CD4-positive, alpha-beta T cell (primary cell): Measurements from ENCODE around the gene PTPRCAP. TPM values are rescaled to one million over a fixed set of nuclear protein-coding genes. Genes with fewer than 3 reads are reported as not detected.

ENCODE experiments used
- ATAC-seq: fragments of 200-7000 bp; cut with Tn5 transposase; one replicate; pipeline ENCODE4 v1.10.0; 2022; ENCODE audit warnings: mild to moderate bottlenecking; ENCODE audit not compliant: poor library complexity
- CTCF ChIA-PET: fragments of 350-600 bp; sonication (Branson Sonifier 250); formaldehyde crosslinking; loops from one replicate; lab custom pipeline; 2021; ENCODE audit warnings: antibody characterized with exemption, inconsistent platforms; lab: Charles Lee
- POLR2A ChIA-PET: fragments of 350-600 bp; sonication (Branson Sonifier 250); formaldehyde crosslinking; loops from one replicate; lab custom pipeline; 2021; ENCODE audit warnings: antibody characterized with exemption, inconsistent platforms; lab: Charles Lee
- DNase-seq, 14 experiments: peaks; one replicate each; pipeline ENCODE4 v3.0.0-alpha.2; 2013 to 2020; ENCODE audit warnings: mixed read lengths in 2 of 14
- H3K27ac ChIP-seq, 2 donors: one replicate each; pipeline versions ENCODE4 v1.5.1 to v1.7.0; 2013; ENCODE audit warnings: low read length in 2 of 2, low read depth in 1 of 2, mild to moderate bottlenecking in 1 of 2
- H3K27me3 ChIP-seq, 2 experiments: 1 replicate in 1 of 2; 2 replicates in 1 of 2; pipeline versions ENCODE4 v1.6.1 to v1.7.0; 2013; ENCODE audit warnings: low read length in 2 of 2, control low read depth in 1 of 2, mild to moderate bottlenecking in 1 of 2, moderate library complexity in 1 of 2; ENCODE audit not compliant: insufficient read depth in 2 of 2, control insufficient read depth in 1 of 2
- H3K36me3 ChIP-seq: one replicate; pipeline ENCODE4 v1.6.1; 2013; ENCODE audit warnings: low read length, control low read depth; ENCODE audit not compliant: insufficient read depth
- H3K4me1 ChIP-seq: one replicate; pipeline ENCODE4 v1.6.1; 2013; ENCODE audit warnings: low read length, control low read depth; ENCODE audit not compliant: insufficient read depth
- H3K4me3 ChIP-seq: one replicate; pipeline ENCODE4 v1.5.1; 2013; ENCODE audit warnings: mild to moderate bottlenecking, low read length, moderate library complexity
- H3K9me3 ChIP-seq, 2 experiments: 1 replicate in 1 of 2; 2 replicates in 1 of 2; pipeline versions ENCODE4 v1.6.1 to v1.7.0; 2013; ENCODE audit warnings: low read length in 2 of 2, mild to moderate bottlenecking in 2 of 2, control low read depth in 1 of 2, moderate library complexity in 1 of 2; ENCODE audit not compliant: control insufficient read depth in 1 of 2, insufficient read depth in 1 of 2
- H3K27ac Mint-ChIP-seq: one replicate; pipeline ENCODE4 v1.8.0; 2020; ENCODE audit warnings: mixed read lengths
- H3K27me3 Mint-ChIP-seq: one replicate; pipeline ENCODE4 v1.8.0; 2021; ENCODE audit warnings: mixed read lengths
- H3K36me3 Mint-ChIP-seq: one replicate; pipeline ENCODE4 v1.8.0; 2021; ENCODE audit warnings: low read depth, mixed read lengths
- H3K4me1 Mint-ChIP-seq: one replicate; pipeline ENCODE4 v1.8.0; 2021; ENCODE audit warnings: low read depth, mixed read lengths
- H3K4me3 Mint-ChIP-seq: one replicate; pipeline ENCODE4 v1.8.0; 2020; ENCODE audit warnings: mild to moderate bottlenecking, mixed read lengths
- H3K9me3 Mint-ChIP-seq: one replicate; pipeline ENCODE4 v1.8.0; 2020; ENCODE audit warnings: mixed read lengths
- CTCF ChIP-seq: fragments of 200-600 bp; IDR thresholded peaks from one replicate; pipeline ENCODE4 v1.8.0; 2022; ENCODE audit warnings: antibody characterized with exemption, mild to moderate bottlenecking
- intact Hi-C, 2 experiments: fragments of 100-400 bp; cut with DNase I in 1 of 2; cut with micrococcal nuclease in 1 of 2; formaldehyde crosslinking; loops; one replicate each; pipeline versions ENCODE4 v1.15.1 to v1.9.0; 2023 to 2025; cut with DNase I, micrococcal nuclease
- total RNA-seq, 174 experiments: library from RNA in 2 of 174; stranded (reverse) in 2 of 174; gene quantifications; one replicate each; pipeline ENCODE4 v1.2.3 and lab custom pipeline; 2021 to 2026

PTPRCAP gene
- total RNA-seq, 2 experiments from 2014 or later = 129 to 134 TPM

- Mint-ChIP-seq H3K9me3 (no peaks in the 10 kb centered on the region), H3K4me3 (no peak overlapping the region), H3K4me1 (peaks cover 7% of the 10 kb centered on the region), H3K27ac (no peak overlapping the region), H3K36me3 (no peaks in the 10 kb centered on the region), H3K27me3 (no peaks in the 10 kb centered on the region)
- Histone ChIP-seq H3K27me3 (no peaks in the 10 kb centered on the region), H3K9me3 (no peaks in the 10 kb centered on the region), H3K27ac (no peak overlapping the region), H3K4me1 (peaks cover 14% of the 10 kb centered on the region), H3K4me3 (no peak overlapping the region), H3K36me3 (no peaks in the 10 kb centered on the region)
- CTCF ChIA-PET = no interaction called here
- ATAC-seq (no peak), DNase-seq (peak in 2 of 14 experiments; percentile 5 to 18)
- TF ChIP-seq CTCF = no peak
- intact Hi-C loops = no loop called here
- POLR2A ChIA-PET = interaction anchor here (0.6 to 16.8 kb wide), 4 partner anchors 12 to 1360 kb away, joined by 3 to 110 read pairs (median 3); partner anchors contain the start of gene PTPRCAP
These were observed 18.7 kb upstream of the PTPRCAP start for GRCh38 chr11:67456068-67456705.

GRCh38 chr11:67455054-67455453 lies 17.6 kb upstream of the PTPRCAP start, which contains the start of gene CABP4:
CABP4 (plus strand) TSS chr11:67455354; CDS start chr11:67455424, 70 bp downstream.
- CTCF ChIA-PET = no interaction called here

More at GRCh38 chr11:67455054-67455453, 17.6 kb upstream of the PTPRCAP start, which contains the start of gene CABP4:
- H3K4me3 ChIP-seq = no peak within 1 kb of the TSS
- H3K27ac Mint-ChIP-seq = no peak within 1 kb of the TSS
- no peaks in the 10 kb centered on the region for H3K36me3 ChIP-seq
- no peaks in the 10 kb centered on the region for H3K36me3 Mint-ChIP-seq
- H3K27me3 Mint-ChIP-seq = no peaks in the 10 kb centered on the region
- intact Hi-C loops = no loop called here
- no peaks in the 10 kb centered on the region for H3K9me3 ChIP-seq
- TF ChIP-seq CTCF = no peak
- H3K27ac ChIP-seq = no peak within 1 kb of the TSS
- POLR2A ChIA-PET = interaction anchor here (0.7 to 16.8 kb wide), 4 partner anchors 11 to 50 kb away, joined by 3 to 110 read pairs (median 4); partner anchors contain the start of gene PTPRCAP
- no peaks in the 10 kb centered on the region for H3K27me3 ChIP-seq
- peaks cover 25% of the 10 kb centered on the region for H3K4me1 ChIP-seq
- H3K4me3 Mint-ChIP-seq = no peak within 1 kb of the TSS
- no peak for ATAC-seq
- peaks cover 11% of the 10 kb centered on the region for H3K4me1 Mint-ChIP-seq
- no peaks in the 10 kb centered on the region for H3K9me3 Mint-ChIP-seq
- DNase-seq = no peak
